AG10803 (cell line): Measurements from ENCODE around the gene OR10A3.

ENCODE experiments used
- DNase-seq: peaks from one replicate; pipeline ENCODE4 v3.0.0; 2010; ENCODE audit warnings: low read depth
- H3K4me3 ChIP-seq: 2 replicates; pipeline ENCODE4 v1.5.1; 2011; ENCODE audit warnings: mild to moderate bottlenecking, low read length, control low read depth
- TF ChIP-seq, protein P1 (sequence below): conservative IDR thresholded peaks from 2 replicates; pipeline ENCODE4 v1.5.1; 2011; ENCODE audit warnings: mild to moderate bottlenecking, low read length, control low read depth, inconsistent platforms

The OR10A3 gene

DNA sequence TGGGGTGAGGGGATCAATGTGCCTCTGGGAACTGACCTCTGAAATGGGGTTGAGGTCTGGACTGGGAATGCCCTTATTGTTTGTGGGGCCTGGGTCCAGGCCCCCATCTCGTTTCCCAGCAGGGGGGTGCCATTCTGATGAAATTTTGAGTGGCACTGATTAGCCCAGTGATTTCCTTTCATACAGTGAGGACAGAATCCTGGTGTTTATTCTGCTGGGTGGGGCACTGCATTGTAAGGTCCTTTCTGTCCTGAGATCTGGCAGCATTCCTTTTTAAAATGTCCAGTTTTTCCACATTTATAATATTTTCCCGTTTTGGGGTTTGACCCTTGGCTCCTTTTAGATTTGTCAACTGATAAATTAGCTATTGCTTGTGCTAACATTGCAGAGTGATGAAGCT, 37.6 kb downstream of the OR10A3 start:
- no peak for DNase-seq
- H3K4me3 ChIP-seq, result no peak overlapping the region
- TF ChIP-seq, protein P1, sequence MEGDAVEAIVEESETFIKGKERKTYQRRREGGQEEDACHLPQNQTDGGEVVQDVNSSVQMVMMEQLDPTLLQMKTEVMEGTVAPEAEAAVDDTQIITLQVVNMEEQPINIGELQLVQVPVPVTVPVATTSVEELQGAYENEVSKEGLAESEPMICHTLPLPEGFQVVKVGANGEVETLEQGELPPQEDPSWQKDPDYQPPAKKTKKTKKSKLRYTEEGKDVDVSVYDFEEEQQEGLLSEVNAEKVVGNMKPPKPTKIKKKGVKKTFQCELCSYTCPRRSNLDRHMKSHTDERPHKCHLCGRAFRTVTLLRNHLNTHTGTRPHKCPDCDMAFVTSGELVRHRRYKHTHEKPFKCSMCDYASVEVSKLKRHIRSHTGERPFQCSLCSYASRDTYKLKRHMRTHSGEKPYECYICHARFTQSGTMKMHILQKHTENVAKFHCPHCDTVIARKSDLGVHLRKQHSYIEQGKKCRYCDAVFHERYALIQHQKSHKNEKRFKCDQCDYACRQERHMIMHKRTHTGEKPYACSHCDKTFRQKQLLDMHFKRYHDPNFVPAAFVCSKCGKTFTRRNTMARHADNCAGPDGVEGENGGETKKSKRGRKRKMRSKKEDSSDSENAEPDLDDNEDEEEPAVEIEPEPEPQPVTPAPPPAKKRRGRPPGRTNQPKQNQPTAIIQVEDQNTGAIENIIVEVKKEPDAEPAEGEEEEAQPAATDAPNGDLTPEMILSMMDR, result no peak

- TF ChIP-seq, protein P1, result no peak
- no peak for DNase-seq
- no peak overlapping the region for H3K4me3 ChIP-seq
Observed at GRCh38 chr11:7901319-7901854, 40.1 kb downstream of the OR10A3 start.

DNA sequence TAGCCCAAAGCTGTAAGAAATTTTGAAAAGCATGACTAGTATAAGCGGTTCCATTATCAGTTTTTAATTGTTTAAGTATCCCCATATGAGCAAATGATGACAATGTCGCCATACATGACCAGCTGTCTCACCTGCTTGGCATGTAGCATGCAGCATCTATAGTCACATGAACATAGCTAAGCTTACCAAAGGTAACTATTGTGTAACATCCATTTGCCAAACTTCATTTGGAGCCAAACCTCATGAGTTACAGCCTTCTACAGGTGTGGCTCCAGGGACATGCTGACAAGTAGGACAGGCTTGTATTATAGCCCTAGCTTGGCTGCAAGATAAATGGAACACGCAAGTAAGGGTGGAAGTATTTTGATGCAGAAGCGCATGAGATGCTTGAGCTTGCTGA, 40.8 kb downstream of the OR10A3 start:
- TF ChIP-seq, protein P1, result no peak
- no peak for DNase-seq
- no peak overlapping the region for H3K4me3 ChIP-seq

DNA sequence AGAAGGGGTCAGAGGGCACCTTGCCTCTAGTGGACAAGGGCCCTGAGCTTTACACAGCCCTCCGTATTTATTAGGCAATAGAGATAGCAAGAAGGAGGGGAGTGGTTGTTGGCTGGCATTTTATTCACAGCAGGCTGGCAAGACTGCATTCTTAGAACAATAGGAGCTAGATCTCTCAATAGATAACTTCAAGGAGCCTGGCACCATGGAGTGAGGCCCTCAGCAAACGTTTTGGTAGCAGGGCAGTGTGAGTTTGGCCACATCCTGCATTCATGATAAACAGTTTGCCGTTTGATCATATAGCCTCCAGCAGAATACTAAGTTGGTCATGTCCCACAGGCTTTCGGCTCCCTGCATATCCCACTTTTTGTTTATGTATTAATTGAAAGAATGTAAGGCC, 42.1 kb downstream of the OR10A3 start:
- TF ChIP-seq, protein P1, result no peak
- DNase-seq, result no peak
- no peak overlapping the region for H3K4me3 ChIP-seq

DNA sequence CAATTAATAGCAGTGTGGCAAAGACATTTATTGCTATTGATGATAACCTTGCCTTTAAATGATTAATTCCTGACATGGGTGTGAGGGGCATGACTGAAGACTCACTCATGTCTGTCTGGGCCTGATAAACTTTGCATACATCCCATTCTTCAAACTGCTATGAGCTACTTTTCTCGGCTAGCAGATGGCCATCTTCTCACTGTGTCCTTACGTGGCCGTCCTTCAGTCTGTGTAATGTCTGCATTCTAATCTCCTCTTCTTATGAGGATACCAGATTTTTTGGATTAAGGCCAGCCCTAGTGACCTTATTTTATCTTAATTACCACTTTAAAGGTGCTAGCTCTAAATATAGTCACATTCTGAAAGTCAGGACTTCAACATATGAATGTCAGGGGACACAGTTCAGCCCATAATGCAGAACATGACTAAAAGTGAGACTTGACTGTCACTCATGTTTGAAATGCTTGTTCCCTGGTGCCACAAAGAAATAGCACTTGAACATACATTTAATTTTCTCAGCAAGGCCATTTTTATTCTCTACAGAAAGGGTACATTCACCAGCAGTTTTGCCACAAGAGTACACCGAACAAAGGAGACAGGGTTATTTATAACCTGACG, 42.7 kb downstream of the OR10A3 start:
- H3K4me3 ChIP-seq, result no peak overlapping the region
- TF ChIP-seq, protein P1, result no peak
- no peak for DNase-seq

- TF ChIP-seq, protein P1, result no peak
- DNase-seq, result peak; percentile 51
- no peak overlapping the region for H3K4me3 ChIP-seq
Observed at GRCh38 chr11:7896009-7896785, 45.3 kb downstream of the OR10A3 start.

DNA sequence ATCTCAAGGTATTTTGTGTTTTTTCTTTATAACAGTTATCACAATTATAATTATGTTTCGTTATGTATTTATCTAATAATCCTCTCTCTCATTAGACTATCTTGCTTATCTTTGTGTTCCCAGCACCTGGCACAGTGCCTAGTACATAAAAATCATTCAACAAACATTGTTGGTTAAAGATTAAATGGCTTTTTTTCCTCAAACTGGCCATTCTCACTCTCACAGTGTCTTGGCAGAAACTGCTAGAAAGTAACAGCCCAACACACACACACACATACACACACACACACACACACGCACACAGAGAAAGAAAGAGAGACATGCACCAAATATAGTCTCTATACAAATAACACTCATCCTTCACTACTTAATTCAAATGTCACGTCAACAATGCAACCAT, 47.3 kb downstream of the OR10A3 start:
- no peak for DNase-seq
- TF ChIP-seq, protein P1, result no peak
- no peak overlapping the region for H3K4me3 ChIP-seq
